GM19239 (cell line): ENCODE results near the gene CFAP74.

Experiments
- DNase-seq: peaks from one replicate; pipeline ENCODE4 v3.0.0; 2011; ENCODE audit warnings: low spot score; ENCODE audit not compliant: insufficient read length
- FAIRE-seq: peaks from 2 replicates; lab custom pipeline; 2011; peaks lifted over from hg19 to GRCh38; lab: Jason Lieb, UNC

The CFAP74 gene

GRCh38 chr1:1973716-1974642 lies 29.6 kb downstream of the CFAP74 start:
- no peak for FAIRE-seq

GRCh38 chr1:1972976-1973715 lies 30.4 kb downstream of the CFAP74 start:
- no peak for DNase-seq
- no peak for FAIRE-seq

More at GRCh38 chr1:1973716-1974642, 29.6 kb downstream of the CFAP74 start:
- DNase-seq, result no peak

GRCh38 chr1:1971688-1972087 lies 31.9 kb downstream of the CFAP74 start:
- FAIRE-seq (no peak), DNase-seq (no peak)

- DNase-seq (no peak), FAIRE-seq (no peak)
Observed at GRCh38 chr1:1971017-1971416, 32.6 kb downstream of the CFAP74 start.

- FAIRE-seq (no peak), DNase-seq (no peak)
Observed at GRCh38 chr1:1969953-1970716, 33.5 kb downstream of the CFAP74 start.

- FAIRE-seq (no peak), DNase-seq (no peak)
Observed at GRCh38 chr1:1969505-1969900, 34.1 kb downstream of the CFAP74 start.

GRCh38 chr1:1968767-1969504 lies 34.6 kb downstream of the CFAP74 start:
- no peak for DNase-seq
- no peak for FAIRE-seq

- DNase-seq (no peak), FAIRE-seq (no peak)
Observed at GRCh38 chr1:1967879-1968278, 35.7 kb downstream of the CFAP74 start.

- FAIRE-seq (no peak), DNase-seq (no peak)
Observed at GRCh38 chr1:1967151-1967550, 36.4 kb downstream of the CFAP74 start.

GRCh38 chr1:1966071-1966740 lies 37.4 kb downstream of the CFAP74 start:
- FAIRE-seq (no peak), DNase-seq (no peak)

- no peak for DNase-seq
- no peak for FAIRE-seq
Observed at GRCh38 chr1:1965546-1965945, 38.0 kb downstream of the CFAP74 start.

- no peak for FAIRE-seq
Observed at GRCh38 chr1:1964811-1965210, 38.8 kb downstream of the CFAP74 start.

GRCh38 chr1:1963570-1963969 lies 40.0 kb downstream of the CFAP74 start:
- FAIRE-seq (no peak), DNase-seq (no peak)

More at GRCh38 chr1:1964811-1965210, 38.8 kb downstream of the CFAP74 start:
- DNase-seq, result no peak

- no peak for FAIRE-seq
- DNase-seq, result no peak
Observed at GRCh38 chr1:1962752-1963151, 40.8 kb downstream of the CFAP74 start.

GRCh38 chr1:1960480-1961196 lies 42.9 kb downstream of the CFAP74 start:
- FAIRE-seq (no peak), DNase-seq (no peak)

GRCh38 chr1:1959840-1960479 lies 43.6 kb downstream of the CFAP74 start:
- FAIRE-seq (no peak), DNase-seq (peak; percentile 85)

- FAIRE-seq (no peak), DNase-seq (no peak)
Observed at GRCh38 chr1:1959459-1959839, 44.1 kb downstream of the CFAP74 start.

GRCh38 chr1:1958071-1958541 lies 45.5 kb downstream of the CFAP74 start:
- FAIRE-seq, result no peak
- DNase-seq, result no peak
